Measurements from ENCODE around the gene SMIM15.
"Not testable (repeated sequence)": the region's sequence is repeated elsewhere in the genome, so short reads cannot be mapped to it uniquely, and the experiment has no call there.

Gene SMIM15

GRCh38 chr5:61198606-61199005 lies 36.3 kb upstream of the SMIM15 start:
- no peak for TF ChIP-seq CTCF (IDR thresholded peaks at IDR 0.05)
- peaks cover 0 to 11% (median 0%) of the 10 kb centered on the region in 3 donors for H3K9me3 ChIP-seq
- DNase-seq = no peak
- intact Hi-C loops (cut with DNase I; ENCODE audit: low total_unique reads) = no loop called here
- no peaks in the 10 kb centered on the region for H3K36me3 ChIP-seq
- no peak overlapping the region for H3K27ac ChIP-seq
- H3K27me3 ChIP-seq = no peaks in the 10 kb centered on the region
- no peak overlapping the region for H3K4me3 ChIP-seq
- no peaks in the 10 kb centered on the region for H3K4me1 ChIP-seq

DNA sequence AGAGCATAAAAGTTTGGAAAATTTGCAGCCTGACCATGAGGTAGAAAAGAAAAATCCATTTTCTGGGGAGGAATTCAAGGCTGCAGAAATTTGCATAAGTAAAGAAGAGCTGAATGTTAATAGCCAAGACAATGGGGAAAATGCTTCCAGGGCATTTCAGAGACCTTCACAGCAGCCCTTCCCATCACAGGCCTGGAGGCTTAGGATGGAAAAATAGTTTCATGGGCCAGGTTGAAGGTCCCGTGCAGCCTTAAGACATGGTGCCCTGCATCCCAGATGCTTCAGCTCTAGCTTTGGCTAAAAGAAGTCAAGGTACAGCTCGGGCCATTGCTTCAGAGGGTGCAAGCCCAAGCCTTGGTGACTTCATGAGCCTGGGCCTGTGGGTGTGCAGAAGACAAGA lies 25.6 kb upstream of the SMIM15 start:
- H3K9me3 ChIP-seq; H3K36me3 ChIP-seq; H3K27ac ChIP-seq; H3K4me1 ChIP-seq; DNase-seq; H3K4me3 ChIP-seq; H3K27me3 ChIP-seq; intact Hi-C loops (cut with DNase I; ENCODE audit: low total_unique reads): not testable (repeated sequence)

- H3K9me3 ChIP-seq; H3K4me3 ChIP-seq; H3K36me3 ChIP-seq; H3K27me3 ChIP-seq; intact Hi-C loops (cut with DNase I; ENCODE audit: low total_unique reads); DNase-seq; H3K27ac ChIP-seq; H3K4me1 ChIP-seq: not testable (repeated sequence)
Measured at GRCh38 chr5:61187352-61187751, 25.1 kb upstream of the SMIM15 start.

GRCh38 chr5:61186634-61187033 lies 24.4 kb upstream of the SMIM15 start:
- Histone ChIP-seq H3K36me3 (no peaks in the 10 kb centered on the region), H3K4me1 (no peaks in the 10 kb centered on the region), H3K27me3 (no peaks in the 10 kb centered on the region), H3K4me3 (no peak overlapping the region), H3K27ac (no peak overlapping the region), H3K9me3 (no peaks in the 10 kb centered on the region)
- intact Hi-C loops (cut with DNase I; ENCODE audit: low total_unique reads) = no loop called here
- no peak for TF ChIP-seq CTCF (IDR thresholded peaks at IDR 0.05)
- DNase-seq = no peak

- DNase-seq = no peak
Measured at GRCh38 chr5:61184708-61185107, 22.4 kb upstream of the SMIM15 start.

DNA sequence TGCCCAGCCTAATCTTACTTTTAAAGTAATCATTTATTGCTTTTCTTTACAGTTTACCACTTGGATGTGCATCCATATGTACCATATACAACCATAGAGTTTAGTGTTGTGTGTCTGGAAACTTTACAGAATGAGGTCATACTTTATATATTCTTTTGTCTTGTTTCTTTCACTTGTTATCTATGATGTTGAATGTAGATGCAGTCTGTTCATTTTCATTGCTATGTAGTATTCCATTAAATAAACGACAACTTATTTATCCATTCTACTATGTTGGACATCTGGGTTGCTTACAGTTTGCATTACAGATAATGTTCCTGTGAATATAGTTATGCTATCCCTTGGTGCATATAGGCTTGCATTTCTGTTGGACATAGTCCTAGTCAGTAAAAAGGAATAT lies 21.3 kb upstream of the SMIM15 start:
- H3K27ac ChIP-seq = no peak overlapping the region
- no peaks in the 10 kb centered on the region for H3K9me3 ChIP-seq
- H3K4me1 ChIP-seq = no peaks in the 10 kb centered on the region
- no peak overlapping the region for H3K4me3 ChIP-seq
- no peaks in the 10 kb centered on the region for H3K27me3 ChIP-seq
- TF ChIP-seq CTCF (IDR thresholded peaks at IDR 0.05) = no peak
- no peak for DNase-seq
- no peaks in the 10 kb centered on the region for H3K36me3 ChIP-seq
- intact Hi-C loops (cut with DNase I; ENCODE audit: low total_unique reads) = no loop called here

More at GRCh38 chr5:61184708-61185107, 22.4 kb upstream of the SMIM15 start:
- Histone ChIP-seq H3K4me1 (no peaks in the 10 kb centered on the region), H3K4me3 (no peak overlapping the region), H3K9me3 (no peaks in the 10 kb centered on the region), H3K27me3 (no peaks in the 10 kb centered on the region), H3K27ac (no peak overlapping the region), H3K36me3 (no peaks in the 10 kb centered on the region)
- no peak for TF ChIP-seq CTCF (IDR thresholded peaks at IDR 0.05)
- intact Hi-C loops (cut with DNase I; ENCODE audit: low total_unique reads) = no loop called here

- Histone ChIP-seq H3K9me3 (no peaks in the 10 kb centered on the region), H3K4me1 (no peaks in the 10 kb centered on the region), H3K27ac (no peak overlapping the region), H3K27me3 (no peaks in the 10 kb centered on the region), H3K36me3 (no peaks in the 10 kb centered on the region), H3K4me3 (no peak overlapping the region)
- DNase-seq = no peak
- TF ChIP-seq CTCF (IDR thresholded peaks at IDR 0.05) = no peak
- intact Hi-C loops (cut with DNase I; ENCODE audit: low total_unique reads) = no loop called here
Measured at GRCh38 chr5:61182449-61182848, 20.2 kb upstream of the SMIM15 start.

Measured in tibial artery (tissue), 4 donors.